DOHH2 (cell line): ENCODE results near the gene SFXN5.

Source experiments
- H3F3A ChIP-seq: fragments of 200-600 bp; sonication (generic), shearing (Covaris generic); 2 replicates; pipeline ENCODE4 v1.6.0; 2016; ENCODE audit warnings: antibody characterized with exemption, mild to moderate bottlenecking; ENCODE audit not compliant: control insufficient read depth, insufficient read depth
- H3K27ac ChIP-seq: fragments of 200-600 bp; sonication (generic); 2 replicates; pipeline ENCODE4 v1.5.1; 2014; ENCODE audit warnings: low read depth, mild to moderate bottlenecking, low read length, moderate library complexity
- H3K27me3 ChIP-seq: fragments of 200-600 bp; sonication (generic); 2 replicates; pipeline ENCODE4 v1.6.1; 2014; ENCODE audit warnings: mild to moderate bottlenecking, low read length, mixed read lengths; ENCODE audit not compliant: control insufficient read depth
- H3K36me3 ChIP-seq: fragments of 200-600 bp; sonication (generic); 2 replicates; pipeline ENCODE4 v1.6.1; 2014; ENCODE audit warnings: mild to moderate bottlenecking, low read length, moderate library complexity, mixed read lengths; ENCODE audit not compliant: control insufficient read depth
- H3K4me1 ChIP-seq: fragments of 200-600 bp; sonication (generic); 2 replicates; pipeline ENCODE4 v1.6.1; 2014; ENCODE audit warnings: mild to moderate bottlenecking, low read length, mixed read lengths; ENCODE audit not compliant: control insufficient read depth
- H3K4me2 ChIP-seq: fragments of 200-600 bp; sonication (generic); 2 replicates; pipeline ENCODE4 v1.6.0; 2014; ENCODE audit warnings: mild to moderate bottlenecking, low read length, moderate library complexity
- H3K4me3 ChIP-seq: fragments of 200-600 bp; sonication (generic); 2 replicates; pipeline ENCODE4 v1.5.1; 2014; ENCODE audit warnings: mild to moderate bottlenecking, low read length, mixed read lengths
- H3K79me2 ChIP-seq: fragments of 200-600 bp; sonication (generic); 2 replicates; pipeline ENCODE4 v1.6.1; 2014; ENCODE audit warnings: mild to moderate bottlenecking, low read length, mixed read lengths; ENCODE audit not compliant: control insufficient read depth
- H3K9me2 ChIP-seq: fragments of 200-600 bp; sonication (generic); replicated peaks from 2 replicates; pipeline ENCODE4 v1.6.1; 2014; ENCODE audit warnings: mild to moderate bottlenecking, low read length, mixed read lengths; ENCODE audit not compliant: control insufficient read depth
- H3K9me3 ChIP-seq: fragments of 200-600 bp; sonication (generic); 2 replicates; pipeline ENCODE4 v1.6.1; 2014; ENCODE audit warnings: antibody characterized with exemption, low read length, mixed read lengths; ENCODE audit not compliant: control insufficient read depth, insufficient read depth
- H4K20me1 ChIP-seq: fragments of 200-600 bp; sonication (generic); 2 replicates; pipeline ENCODE4 v1.6.0; 2014; ENCODE audit warnings: low read depth, mild to moderate bottlenecking, antibody characterized with exemption, low read length, moderate library complexity; ENCODE audit not compliant: control insufficient read depth, insufficient read depth
- CTCF ChIP-seq: fragments of 200-600 bp; sonication (generic); IDR thresholded peaks from one replicate; pipeline ENCODE4 v1.5.1; 2014; ENCODE audit warnings: antibody characterized with exemption, mild to moderate bottlenecking, low read depth, low read length; ENCODE audit not compliant: poor library complexity, severe bottlenecking
- EZH2phosphoT487 ChIP-seq: fragments of 200-600 bp; sonication (generic); IDR thresholded peaks from 2 replicates; pipeline ENCODE4 v1.6.1; 2017; ENCODE audit warnings: borderline replicate concordance, mild to moderate bottlenecking, antibody characterized with exemption, low read length, moderate library complexity, mixed read lengths

SFXN5 gene

GRCh38 chr2:73109431-73110167 lies 38.1 kb upstream of the SFXN5 start:
- TF ChIP-seq EZH2phosphoT487 (no peak), CTCF (no peak)
- Histone ChIP-seq H3K4me1 (peaks cover 13% of the 10 kb centered on the region), H3K9me2 (no peaks in the 10 kb centered on the region), H3F3A (peaks cover 3% of the 10 kb centered on the region; the same call in 1 of the 2 replicates), H3K79me2 (no peaks in the 10 kb centered on the region), H3K4me2 (no peak overlapping the region), H3K36me3 (no peaks in the 10 kb centered on the region), H3K4me3 (no peak overlapping the region), H4K20me1 (no peaks in the 10 kb centered on the region), H3K27ac (no peak overlapping the region), H3K27me3 (peaks cover 48% of the 10 kb centered on the region), H3K9me3 (no peaks in the 10 kb centered on the region)

- Histone ChIP-seq H3K36me3 (no peaks in the 10 kb centered on the region), H3K4me2 (no peak overlapping the region), H3F3A (no peaks in the 10 kb centered on the region; the same call in 1 of the 2 replicates), H4K20me1 (no peaks in the 10 kb centered on the region), H3K79me2 (no peaks in the 10 kb centered on the region), H3K27ac (no peak overlapping the region), H3K9me2 (no peaks in the 10 kb centered on the region), H3K9me3 (no peaks in the 10 kb centered on the region), H3K27me3 (peaks cover 28% of the 10 kb centered on the region), H3K4me1 (peaks cover 6% of the 10 kb centered on the region), H3K4me3 (no peak overlapping the region)
- TF ChIP-seq CTCF (no peak), EZH2phosphoT487 (no peak)
Measured at GRCh38 chr2:73107211-73107926, 35.9 kb upstream of the SFXN5 start.

GRCh38 chr2:73106791-73107190 lies 35.3 kb upstream of the SFXN5 start:
- H3K27ac ChIP-seq, result no peak overlapping the region
- H3K9me3 ChIP-seq, result no peaks in the 10 kb centered on the region
- H3F3A ChIP-seq, result no peaks in the 10 kb centered on the region; the same call in 1 of the 2 replicates
- no peaks in the 10 kb centered on the region for H4K20me1 ChIP-seq
- no peak overlapping the region for H3K4me2 ChIP-seq
- H3K4me1 ChIP-seq, result peaks cover under 1% of the 10 kb centered on the region; the same call in 1 of the 2 replicates
- no peaks in the 10 kb centered on the region for H3K36me3 ChIP-seq
- H3K4me3 ChIP-seq, result no peak overlapping the region
- TF ChIP-seq CTCF (no peak), EZH2phosphoT487 (no peak)
- no peaks in the 10 kb centered on the region for H3K79me2 ChIP-seq
- no peaks in the 10 kb centered on the region for H3K9me2 ChIP-seq
- H3K27me3 ChIP-seq, result peaks cover 23% of the 10 kb centered on the region
